ENCODE results near the gene DCLK1.

DCLK1 gene

GRCh38 chr13:35824825-35825224 lies 306.4 kb downstream of the DCLK1 start:
- DNase-seq (ENCODE audit: low read depth), result no peak

DNA sequence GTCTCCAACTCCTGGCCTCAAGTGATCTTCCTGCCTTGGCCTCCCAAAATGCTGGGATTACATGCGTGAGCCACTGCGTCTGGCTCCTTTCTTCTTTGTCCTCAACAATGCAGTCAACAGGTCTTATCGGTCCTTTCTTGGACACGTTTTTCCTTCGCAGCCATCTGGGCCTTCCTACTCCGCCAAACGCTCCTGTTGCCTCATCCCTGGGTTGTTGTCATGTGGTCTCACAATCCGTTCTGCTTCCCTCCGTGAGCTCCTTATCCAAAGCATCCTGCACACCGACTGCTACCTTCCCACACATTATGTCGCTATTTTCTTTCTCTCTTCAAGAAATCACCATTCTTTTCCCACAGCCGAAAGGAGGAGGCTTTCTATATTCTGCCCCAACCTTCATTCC lies 306.8 kb downstream of the DCLK1 start:
- no peak for DNase-seq (ENCODE audit: low read depth)

DNA sequence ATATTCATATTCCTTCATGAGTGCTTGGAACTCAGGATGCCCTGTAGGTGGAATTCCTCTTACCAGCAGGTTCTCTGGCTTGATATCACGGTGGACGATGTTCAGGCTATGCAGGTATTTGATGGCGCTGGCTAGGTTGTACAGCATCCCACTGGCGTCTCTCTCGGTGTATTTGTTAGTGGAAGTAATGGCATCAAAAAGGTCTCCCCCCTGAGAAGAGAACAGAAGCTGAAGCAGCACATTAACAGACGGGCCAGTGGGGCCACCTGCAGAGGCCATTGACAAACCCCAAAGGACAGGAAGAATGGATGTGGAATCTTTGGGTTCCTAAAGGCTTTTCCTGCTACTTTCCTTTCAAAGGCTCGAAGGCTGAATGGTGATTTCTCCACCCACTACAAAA lies 308.5 kb downstream of the DCLK1 start:
- no peak for DNase-seq (ENCODE audit: low read depth)

- DNase-seq (ENCODE audit: low read depth), result peak; percentile 57
These were observed 312.5 kb downstream of the DCLK1 start for GRCh38 chr13:35818633-35819067.

- no peak for DNase-seq (ENCODE audit: low read depth)
These were observed 313.3 kb downstream of the DCLK1 start for GRCh38 chr13:35817642-35818607.

GRCh38 chr13:35814605-35815011 lies 316.6 kb downstream of the DCLK1 start:
- no peak for DNase-seq (ENCODE audit: low read depth)

DNA sequence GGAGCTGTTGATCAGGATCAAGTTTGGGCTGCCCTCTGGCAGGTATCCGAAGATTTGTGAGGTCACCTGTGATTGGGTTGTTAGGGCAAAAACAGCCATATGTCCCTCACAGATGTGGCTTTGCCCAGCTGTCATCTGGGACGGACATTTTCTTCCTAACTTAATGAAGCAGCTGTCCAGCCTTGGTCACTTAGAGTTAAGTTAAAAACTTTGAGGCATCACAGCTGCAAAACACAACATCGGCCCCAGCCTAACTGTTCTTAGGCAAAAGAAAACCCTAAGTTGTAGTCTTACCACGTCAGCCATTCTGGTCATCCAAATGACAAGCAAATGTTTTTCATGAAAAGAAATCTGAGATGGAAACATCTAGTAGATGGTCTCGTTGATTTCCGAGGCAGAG lies 318.4 kb downstream of the DCLK1 start:
- no peak for DNase-seq (ENCODE audit: low read depth)

DNA sequence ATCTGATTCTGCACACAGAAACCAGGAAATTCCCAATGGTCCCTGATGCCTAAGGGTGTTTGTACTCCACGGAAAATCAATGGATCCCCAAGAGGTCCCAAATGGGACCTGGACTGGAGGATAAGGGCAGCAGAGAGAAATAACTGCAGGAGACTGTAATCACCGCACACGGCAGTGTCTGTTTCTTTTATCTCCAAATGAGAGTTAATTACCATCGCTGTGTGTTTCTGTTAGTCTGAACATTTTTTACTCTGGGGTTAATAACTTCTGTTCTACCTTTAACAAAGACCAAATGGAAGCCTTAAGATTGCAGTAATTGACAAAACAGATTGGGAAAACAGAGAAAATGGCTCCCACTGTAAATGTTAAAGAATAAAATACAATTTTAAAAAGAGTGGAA lies 320.9 kb downstream of the DCLK1 start:
- DNase-seq (ENCODE audit: low read depth), result no peak

DNA sequence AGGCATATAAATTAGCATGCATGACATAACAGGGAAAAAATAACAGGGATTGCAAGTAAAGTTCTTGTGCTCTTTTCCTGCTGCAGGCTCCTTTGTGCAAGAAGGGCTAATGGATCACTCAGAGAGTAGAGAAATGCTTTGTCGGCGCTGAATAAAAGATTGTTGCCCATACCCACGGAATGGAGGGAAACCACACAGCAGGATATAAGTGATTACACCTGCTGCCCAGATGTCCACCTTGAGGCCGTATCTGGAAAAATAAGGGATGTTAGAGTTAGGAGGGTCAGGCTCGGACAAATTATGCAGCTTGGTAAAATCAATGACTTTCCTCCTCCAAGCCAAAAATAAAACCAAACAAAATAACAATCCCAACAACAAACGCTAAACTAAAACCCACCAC lies 322.3 kb downstream of the DCLK1 start:
- no peak for DNase-seq (ENCODE audit: low read depth)

DNA sequence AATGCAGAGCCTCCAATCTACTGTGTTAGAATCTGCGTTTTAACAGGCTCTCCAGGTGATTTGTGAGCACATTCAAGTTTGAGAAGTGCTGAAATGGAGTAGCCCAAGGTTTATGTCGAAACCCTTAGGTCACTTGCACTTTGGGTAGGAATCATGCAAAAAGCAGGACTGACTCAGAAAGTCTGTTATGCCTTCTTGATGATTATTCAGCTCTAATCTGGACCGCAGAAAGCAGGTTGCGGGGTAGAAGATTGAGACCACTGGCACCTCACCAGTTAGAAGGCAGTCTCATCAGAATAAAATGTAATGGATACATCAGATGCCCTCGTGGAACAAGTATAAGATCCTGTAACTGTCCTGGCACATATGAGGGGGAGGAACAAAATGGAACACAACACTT lies 326.3 kb downstream of the DCLK1 start:
- DNase-seq (ENCODE audit: low read depth), result no peak

DNA sequence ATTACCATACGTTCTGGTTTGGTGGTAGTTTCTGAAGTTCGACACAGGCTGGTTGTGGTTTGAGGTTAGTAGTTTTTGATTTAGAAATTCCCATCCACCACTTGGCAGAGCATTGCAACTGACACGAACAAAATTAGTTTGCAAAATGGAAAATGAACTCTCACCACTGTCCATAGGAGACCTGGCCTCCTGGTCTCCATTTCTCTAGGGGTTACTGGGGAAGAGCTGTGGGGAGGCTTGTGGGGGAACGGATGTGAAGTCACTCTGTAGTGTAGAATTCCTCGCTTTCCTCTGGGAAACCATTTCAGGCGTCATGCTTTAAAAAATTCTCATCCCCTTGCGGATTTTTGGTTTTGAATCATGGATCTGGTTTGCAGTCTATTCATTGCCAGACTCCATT lies 333.2 kb downstream of the DCLK1 start:
- DNase-seq (ENCODE audit: low read depth), result no peak

GRCh38 chr13:35797244-35797643 lies 333.9 kb downstream of the DCLK1 start:
- DNase-seq (ENCODE audit: low read depth), result no peak

- no peak for DNase-seq (ENCODE audit: low read depth)
These were observed 334.6 kb downstream of the DCLK1 start for GRCh38 chr13:35796623-35797022.

DNA sequence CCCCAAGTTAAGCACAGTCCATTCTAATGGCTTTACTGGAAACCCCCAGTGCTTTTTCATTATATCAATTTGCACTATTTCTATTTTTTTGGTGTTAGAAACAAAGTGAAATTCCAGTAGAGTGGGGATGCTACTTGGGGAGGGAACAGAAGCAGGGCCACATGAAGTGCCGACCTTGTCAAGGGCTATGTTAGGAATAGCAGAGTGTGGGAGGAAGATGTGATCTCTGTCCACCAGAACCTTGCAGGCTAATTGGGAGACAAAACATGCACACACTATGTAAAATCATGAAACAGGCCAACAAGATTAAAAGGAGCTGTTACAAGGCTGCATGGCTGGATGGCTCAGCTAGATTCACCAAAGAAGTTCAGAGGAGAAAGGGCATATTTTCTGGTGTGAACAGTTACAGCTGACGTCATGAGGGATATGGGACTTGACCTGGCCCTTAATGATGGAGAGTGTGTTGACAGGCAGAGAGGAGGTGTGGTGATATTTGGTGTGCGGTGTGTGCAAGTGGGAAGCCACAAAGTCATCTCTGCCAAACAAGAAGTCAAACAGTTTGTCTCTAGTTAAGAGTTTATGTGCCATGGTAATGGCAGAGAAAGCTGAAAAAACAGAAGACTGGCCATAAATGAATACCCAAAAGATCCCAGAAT lies 336.3 kb downstream of the DCLK1 start:
- DNase-seq (ENCODE audit: low read depth), result no peak

GRCh38 chr13:35793823-35794222 lies 337.4 kb downstream of the DCLK1 start:
- DNase-seq (ENCODE audit: low read depth), result peak; percentile 39

GRCh38 chr13:35792911-35793310 lies 338.3 kb downstream of the DCLK1 start:
- no peak for DNase-seq (ENCODE audit: low read depth)

- DNase-seq (ENCODE audit: low read depth), result no peak
These were observed 339.2 kb downstream of the DCLK1 start for GRCh38 chr13:35792021-35792420.

DNA sequence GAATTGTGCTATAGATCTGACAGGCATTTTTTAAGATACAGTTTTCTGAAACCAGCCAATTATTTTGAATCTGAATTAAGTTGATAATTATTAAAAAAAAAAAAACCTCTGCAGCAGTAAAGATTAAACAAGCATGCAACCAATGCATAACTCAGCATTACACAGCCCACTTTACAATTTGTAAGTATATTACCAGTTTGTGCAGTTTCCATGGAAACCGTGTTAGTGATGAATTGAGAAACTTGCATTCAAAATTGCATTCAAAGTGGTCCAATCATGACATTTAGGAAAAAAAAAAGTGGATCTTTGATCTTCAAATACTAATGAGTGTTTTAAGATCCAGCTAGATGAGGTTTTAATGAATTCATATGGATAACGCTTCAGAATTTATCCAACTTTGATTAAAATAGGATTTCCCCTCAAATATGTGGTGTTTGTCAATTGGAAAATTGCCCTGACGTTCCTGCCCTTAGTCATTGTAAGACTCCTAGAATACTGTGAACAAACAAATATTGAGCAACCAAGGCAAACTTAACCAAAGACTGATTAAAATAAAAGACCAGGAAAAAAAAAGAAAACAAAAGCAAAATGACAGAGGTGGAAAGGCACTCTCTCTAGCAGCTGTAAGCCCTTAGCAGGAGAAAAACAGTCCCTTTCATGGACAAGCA lies 339.9 kb downstream of the DCLK1 start:
- peak; percentile 68 for DNase-seq (ENCODE audit: low read depth)

GRCh38 chr13:35789335-35790165 lies 341.6 kb downstream of the DCLK1 start:
- peak; percentile 64 for DNase-seq (ENCODE audit: low read depth)

GRCh38 chr13:35787937-35788336 lies 343.2 kb downstream of the DCLK1 start:
- DNase-seq (ENCODE audit: low read depth), result no peak

DNA sequence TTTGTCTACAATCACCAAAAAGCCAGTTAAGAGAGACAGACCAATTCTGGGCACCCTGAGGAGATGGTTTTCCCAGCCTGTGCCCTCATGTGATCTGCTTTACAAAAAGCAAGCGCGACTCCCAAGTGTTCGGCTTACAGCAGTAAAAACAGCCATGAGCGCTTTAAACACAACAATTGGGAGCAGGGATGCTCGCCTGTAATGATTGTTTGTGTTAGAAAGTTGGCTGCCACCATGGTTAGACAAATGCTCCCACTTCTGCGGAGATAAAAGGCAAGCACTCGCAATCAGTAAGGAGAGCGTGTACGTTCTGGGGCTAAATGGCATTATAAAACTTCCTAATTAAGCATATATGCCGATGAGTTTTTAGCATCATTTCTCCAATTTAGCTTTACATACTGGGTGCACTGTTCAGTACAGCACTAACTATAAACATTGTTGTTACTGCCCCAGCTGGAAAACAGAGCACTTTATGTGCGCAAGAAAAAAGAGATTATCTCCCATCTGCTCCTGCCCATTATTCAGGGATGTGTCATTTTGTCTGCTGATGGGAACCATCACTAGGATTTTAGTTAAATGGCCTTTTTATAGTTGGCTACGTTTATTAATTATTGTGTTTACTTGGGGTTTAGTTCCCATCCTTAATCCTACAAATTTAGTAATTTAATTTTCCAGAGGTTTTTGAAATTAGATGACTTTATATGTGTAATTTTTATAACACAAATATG lies 345.4 kb downstream of the DCLK1 start:
- DNase-seq (ENCODE audit: low read depth), result no peak
